GM21737 (cell line): Measurements from ENCODE around the gene EHD3.

Source experiments
- ATAC-seq: cut with Tn5 transposase; IDR thresholded peaks from one replicate; pipeline ENCODE4 v1.9.1; 2021; ENCODE audit warnings: mild to moderate bottlenecking, moderate library complexity; ENCODE audit not compliant: unreplicated experiment

EHD3 gene

DNA sequence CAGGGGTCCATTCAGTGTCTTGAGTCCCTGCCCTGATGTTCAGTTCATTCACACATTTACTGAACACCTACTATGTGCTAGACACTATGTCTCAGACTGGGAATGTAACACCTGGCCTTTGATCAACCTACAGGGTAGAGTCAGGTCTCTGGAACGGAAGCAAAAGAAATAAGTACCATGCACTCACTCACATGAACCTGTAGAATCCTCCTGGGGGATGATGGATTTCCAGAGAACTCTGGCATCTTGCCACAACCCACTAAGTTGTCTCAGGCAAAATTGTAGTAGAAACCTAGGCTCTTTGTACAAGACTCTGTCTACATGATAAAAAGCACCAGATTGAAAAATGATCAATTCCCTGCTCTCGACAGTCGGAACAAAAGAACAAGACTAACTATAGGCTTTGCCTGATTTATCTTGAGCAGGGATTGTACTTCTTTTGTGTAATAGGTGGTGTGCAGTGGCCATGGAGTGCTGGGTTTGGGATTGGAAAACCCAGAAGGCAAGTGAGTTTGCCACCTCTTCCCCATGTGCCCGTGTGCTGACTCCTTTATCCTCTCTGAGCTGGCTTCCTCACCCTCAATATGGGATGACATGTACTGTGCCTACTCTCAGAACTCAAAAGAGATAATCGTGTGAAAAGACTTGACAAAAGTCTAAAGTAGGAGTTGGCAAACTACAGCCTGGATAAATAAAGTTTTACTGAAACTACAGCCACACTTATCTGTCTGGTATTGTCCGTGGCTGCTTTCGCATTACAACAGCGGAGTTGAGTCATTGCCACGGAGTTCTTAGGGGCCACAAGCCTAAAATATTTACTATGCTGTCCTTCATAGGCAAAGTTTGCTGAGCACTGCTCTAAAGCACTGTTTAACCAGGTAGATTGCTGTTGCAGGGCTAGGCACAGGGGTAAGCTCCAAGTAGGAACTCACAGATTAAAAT is 21.0 kb upstream of the EHD3 start:
- no peak for ATAC-seq

DNA sequence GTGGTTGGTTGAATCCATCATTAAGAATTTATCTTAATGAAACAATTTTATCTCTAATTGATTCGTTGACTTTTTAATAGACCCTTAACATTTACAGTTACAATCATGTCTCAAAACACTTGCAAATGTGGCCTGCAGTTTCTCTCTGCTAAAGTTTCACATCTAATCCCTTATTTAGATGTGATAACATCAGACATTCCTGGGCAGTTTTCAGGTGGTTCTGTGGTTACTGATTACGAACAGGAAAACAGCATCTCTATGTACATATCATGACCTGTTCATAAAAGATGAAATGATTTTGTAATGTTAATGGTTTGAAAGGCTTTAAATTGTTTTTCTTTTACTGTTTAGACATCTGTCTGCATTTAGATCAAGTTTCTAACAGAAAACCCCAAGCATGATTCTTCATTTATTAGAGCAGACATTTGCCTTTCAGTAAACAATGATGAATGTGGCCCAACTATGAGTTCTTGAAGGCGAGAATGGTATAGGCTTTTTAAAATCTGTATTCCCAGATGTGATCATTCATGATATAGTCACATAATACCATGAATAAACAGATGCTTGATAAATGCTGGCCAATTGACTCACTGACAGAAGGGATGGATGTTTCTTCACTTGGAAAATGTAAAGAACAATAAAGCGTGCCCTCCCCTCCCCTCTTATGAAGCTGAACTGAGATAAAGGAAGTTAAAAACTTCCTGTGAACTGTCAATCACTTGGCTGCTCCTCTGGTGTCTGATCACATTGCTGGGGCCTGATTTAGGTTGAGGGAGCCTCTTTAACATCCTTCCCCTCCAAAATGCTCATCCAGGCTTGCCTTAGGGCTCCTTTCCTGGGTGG is 20.1 kb upstream of the EHD3 start:
- no peak for ATAC-seq

DNA sequence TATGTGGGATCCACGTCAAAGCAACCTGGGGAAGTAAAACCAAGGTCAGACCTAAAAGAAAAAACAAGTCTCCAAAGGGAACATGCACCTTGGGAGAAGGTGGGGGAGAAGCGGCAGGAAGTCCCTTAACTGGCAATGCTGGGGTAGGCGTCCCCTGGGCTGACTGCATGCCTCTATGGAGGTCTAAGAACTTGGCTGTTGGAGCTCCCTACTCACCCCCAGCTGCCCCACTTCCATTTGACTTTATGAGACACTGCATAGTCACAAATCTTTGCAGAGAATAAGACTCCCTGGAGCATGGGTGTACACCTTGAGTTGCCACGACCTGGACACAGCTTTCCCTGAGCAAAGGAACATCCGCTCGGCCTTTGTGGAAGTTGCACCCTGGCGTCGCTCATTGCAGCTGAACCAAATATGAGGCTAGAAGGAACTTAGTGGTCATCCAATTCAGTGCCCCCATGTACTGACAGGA is 19.5 kb upstream of the EHD3 start:
- no peak for ATAC-seq

DNA sequence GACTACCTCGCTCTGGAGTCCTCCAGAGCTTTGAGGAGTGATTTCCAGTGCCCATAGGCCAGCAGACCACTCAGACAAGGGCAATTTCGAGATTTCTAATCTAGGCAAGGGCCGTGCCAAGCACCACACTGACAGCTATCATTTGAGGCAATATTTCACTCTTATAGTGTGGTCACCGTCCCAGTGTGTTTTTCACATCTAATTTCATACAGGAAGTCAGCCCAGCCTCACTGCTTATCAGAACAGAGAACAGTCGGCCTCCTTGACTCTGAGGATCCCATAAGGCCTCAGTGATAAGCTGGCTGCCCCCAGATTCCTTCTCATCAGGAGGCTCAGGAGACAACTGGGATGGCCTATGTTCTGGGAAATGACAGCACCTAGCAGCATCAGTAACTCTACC is 17.2 kb upstream of the EHD3 start:
- ATAC-seq, result peak; percentile 41

DNA sequence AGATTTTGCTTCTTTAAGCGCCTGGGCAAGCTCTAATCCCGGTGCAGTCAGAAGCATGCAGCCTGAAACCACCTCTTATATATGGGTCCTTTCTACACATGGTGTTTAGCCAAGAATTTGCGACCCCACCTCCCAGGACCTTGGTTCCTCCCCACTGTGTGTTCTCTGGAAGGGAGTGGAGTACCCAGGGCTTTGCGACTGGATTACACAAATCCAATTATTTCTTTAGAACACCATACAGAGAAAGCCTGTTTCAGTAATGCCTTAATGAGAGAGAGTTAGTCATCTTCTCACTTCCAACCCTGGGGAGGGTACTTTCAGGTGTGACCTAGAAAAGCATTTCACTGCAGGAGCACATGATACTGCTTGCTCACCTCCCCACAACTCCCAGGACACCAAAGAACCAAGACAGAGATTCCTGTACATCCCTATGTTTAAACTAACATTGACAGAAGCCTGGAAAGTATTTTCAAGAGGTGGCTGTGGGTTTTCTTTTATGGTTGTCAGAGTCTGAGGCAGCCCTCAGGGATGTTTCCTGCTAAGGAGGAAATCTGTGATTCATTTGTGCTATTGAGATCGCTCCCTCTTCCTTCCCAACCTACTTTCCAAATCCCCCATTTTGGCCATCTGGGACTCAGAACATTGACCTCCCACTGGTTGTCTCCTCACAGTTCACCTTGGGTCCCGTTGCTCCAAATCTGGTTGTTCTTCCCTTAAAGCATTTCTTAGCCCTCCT is 16.3 kb upstream of the EHD3 start, which contains the start of gene CAPN14:
CAPN14 (minus strand) TSS at position 51 of the 736 bp plus-strand sequence. CDS start 12,068 bp downstream, outside the sequence.
- no peak for ATAC-seq

DNA sequence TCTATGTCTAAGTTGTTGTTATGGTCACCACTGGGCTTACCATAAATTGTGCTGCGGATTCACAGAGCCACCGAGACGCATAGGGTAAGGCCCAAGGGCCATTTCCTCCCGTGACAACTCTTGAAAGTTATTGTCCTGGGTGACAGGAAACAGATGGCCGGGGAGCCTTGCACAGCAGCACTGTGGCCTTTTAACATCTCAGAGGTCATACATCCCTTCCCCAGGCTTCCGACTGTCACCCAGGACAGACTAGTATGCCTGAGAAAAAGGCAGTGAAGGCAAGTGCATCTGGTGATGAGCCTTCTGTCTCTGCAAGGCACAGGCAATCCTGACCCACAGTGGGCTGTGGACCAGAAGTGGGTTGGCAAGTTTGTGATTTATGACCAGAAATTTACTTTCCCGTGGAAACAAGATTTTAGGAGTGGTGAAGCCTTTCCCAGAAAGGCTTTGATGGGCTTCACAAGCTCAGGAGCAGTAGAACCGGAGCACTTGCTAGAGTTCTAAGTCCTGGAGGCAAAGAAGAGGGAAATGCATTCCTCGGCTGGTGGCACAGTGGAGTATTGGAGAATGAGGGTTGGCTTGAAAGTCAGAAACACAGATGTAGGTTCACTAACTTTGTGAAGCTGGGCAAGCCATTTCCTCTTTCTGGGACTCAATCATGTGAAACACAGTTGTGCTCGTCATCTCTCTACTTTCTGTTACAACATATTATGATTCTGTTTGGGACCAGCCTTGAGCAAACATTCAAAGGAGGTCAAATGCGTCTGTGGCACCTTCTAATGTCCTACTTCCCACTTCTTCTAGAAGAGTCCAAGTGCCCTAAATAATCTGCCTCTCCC is 14.6 kb upstream of the EHD3 start:
- ATAC-seq, result peak; percentile 69

DNA sequence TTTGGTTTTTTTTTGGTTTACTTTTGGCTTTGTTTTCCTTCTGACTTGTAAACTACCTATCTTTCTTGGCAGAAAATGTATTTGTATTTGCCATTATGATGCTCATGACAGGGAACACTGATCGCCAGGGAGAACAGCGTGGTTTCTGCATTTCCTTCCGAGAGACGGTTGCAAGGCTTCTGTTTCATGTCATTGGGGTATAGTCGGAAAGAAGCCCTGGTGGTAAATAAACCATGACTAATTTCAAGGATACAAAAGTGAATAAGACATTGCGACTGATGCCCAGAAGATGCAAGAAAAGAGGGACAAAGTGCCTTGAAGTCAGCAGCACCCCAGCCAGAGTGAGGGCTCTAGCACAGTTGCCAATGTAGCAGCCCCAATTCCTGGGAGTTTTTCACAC is 12.4 kb upstream of the EHD3 start:
- no peak for ATAC-seq

DNA sequence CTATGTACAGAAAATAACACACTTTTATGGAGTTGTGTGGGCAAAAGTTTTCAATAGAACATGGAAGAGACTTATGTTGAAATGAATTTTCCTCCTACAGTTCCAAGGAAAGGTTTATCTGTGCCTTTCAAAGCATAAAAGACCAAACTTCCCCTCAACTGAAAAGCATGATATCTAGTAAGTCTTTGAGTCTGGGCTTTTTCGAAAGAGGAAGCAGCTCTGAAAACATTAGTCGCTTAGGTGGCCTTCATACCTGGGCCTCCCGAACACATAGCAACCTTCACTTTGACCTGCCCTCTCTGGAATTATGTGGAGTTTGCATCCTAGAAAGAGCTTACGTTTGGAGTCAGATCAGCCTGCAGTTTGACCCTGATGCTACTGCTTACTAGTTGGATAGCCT is 11.9 kb upstream of the EHD3 start:
- ATAC-seq, result no peak

DNA sequence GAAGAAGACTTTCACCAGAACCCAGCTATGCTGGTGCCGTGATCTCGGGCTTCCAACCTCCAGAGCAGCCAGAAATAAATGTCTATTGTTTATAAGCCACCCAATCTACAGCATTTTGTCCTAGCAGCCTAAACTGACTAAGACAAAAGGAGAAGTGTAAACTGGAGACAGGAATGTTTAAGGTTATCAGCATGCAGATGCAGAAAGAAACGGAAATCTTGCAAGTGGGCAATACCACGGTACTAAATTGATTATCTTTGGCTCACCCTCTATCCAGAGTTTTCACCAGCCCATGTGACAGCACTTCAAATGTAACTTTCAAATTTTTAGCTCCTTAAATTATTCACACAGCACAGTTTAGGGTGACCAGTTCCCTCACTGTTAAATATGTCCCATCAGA is 10.9 kb upstream of the EHD3 start:
- ATAC-seq, result no peak

DNA sequence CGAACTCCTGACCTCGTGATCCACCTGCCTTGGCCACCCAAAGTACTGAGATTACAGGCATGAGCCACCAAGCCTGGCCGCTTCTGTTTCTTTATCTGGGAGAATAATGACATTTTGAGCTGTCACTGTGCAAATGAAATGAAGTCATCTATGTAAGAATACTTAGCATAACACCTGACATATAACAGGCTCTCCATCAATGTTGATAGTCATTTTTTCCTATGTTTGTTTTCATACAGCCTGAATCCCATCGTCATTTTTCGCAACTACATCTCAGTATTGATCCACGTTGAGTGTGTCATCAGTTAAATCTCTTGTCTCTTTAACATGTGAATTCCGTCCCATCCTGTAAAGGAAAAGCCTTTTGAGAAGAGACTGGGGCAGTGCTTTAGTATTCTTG is 10.2 kb upstream of the EHD3 start:
- no peak for ATAC-seq

DNA sequence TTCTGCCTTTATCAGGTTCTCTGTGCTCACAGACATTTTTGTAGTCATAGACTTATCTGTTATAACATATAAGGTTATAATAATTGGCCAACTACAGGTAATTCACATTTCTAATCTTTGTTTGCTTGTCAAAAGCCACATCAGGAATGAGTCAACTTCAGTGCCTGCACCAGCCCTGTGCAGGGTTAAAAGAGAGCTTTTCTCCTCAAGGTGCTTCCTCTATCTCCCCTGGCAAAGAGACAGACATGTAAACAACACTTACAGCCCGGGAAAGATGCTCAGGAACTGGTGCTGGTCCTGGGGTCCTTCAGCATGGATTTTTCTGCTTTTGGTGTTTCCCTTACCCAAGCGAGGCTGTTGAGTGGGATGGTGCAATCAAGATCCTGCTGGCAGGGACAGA is 7.7 kb upstream of the EHD3 start:
- ATAC-seq, result no peak

DNA sequence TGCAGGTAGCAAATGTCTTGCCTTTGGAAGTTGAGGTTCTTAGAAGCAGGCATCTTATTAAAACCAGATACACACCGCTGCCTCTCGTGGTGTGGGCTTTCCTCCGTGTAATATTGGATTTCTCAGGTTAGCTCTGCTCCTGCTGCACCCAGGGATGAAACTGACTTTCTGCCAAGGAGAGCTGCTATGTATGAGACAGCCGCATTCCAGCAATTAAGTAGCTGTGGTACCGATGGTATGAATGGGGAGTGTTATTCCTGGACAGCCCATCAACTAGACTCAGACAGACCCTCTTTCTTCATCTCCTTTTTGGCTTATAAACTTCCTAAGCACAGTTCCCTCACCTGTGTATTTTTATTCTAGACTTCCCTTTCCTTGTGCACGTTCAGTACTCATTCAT is 6.8 kb upstream of the EHD3 start:
- ATAC-seq, result no peak

DNA sequence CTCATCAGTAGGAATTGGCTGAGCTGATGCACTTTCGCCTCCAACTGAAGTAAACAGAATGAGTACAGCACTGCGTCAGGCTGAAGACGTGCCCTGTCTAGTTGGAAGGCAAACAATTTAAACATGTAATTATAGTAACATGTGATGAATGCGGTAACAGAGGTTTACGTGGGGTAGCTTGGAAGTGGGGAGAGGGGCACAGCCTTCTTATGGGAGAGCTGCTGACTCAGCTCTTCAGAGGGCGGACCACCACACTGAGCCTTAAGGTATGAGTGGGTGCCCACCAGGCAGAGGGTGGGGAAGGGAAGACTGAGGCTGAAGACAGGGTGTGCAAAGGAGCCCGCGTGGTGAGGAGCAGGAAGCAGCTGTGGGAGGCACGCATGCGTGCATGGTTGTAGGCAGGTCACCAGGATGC is 6.2 kb upstream of the EHD3 start:
- no peak for ATAC-seq

DNA sequence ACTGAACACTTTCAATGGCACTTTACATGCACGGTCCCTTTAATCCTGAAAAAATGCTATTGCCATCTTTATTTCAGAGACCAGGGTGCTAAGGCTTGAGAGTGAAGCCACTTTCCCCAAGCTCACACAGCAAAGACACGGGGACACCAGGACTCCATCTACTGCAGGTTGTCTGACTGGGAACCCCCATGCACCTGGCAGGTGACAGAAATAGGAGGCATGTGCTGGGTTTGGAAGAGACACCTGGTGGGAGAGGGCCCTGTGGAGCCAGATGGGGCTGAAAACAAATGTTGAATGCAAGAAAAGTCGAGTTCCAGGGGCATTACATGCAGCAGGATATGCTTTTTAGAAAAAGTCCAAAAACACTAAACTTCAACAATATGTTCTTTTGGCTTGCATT is 5.2 kb upstream of the EHD3 start:
- no peak for ATAC-seq

DNA sequence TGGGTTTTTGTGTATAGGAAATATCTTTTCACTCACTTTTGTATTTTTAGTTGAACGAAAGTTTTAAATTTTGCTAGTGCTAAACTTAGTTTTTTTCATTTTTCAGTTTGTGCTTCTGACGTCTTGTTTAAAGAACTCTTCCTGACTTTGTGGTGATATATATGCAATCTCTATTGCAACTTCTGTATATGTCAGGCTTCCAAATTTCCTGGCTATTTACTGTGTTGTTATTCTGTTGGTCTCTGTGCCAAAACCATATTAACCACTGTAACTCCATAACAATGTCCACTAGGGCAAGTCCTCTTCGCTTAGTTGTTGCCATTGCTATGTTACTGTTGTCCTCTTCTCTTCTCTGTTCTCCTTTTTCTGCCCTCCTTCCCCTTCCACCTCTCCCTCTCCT is 3.2 kb upstream of the EHD3 start:
- ATAC-seq, result no peak

DNA sequence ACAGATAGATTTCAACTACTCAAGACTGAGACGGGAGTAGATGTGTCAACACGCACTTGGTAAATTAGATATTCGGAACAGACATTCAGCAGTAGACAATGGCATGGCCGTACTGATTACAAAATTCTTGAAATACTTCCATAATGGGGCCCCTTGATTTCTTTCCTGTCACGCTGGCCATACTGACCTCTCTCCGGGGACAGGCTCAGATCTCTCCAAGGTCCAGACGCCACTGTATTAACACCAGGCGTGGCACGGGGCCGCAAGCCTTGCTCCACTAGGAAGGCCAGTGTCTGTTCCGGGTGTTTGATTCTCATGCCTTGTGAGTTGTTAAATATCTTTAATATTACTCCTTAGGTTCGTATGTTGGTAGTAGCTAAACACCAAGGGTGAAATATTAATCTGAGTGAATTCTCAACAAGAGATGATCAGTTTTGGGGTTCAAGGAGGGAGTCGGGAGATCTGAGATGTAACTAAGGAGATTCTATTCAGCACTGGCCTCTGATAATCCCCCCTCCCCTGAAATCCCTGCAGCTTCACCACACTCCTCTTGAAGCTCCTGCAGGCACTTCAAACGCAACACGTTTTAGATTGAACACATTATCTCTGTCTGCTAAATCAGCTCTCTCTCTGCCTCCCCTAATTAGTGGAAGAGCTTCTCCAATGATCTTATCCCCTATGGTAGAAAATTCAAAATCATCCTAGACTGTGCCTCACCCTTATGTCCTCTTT is 2.2 kb upstream of the EHD3 start:
- ATAC-seq, result no peak

DNA sequence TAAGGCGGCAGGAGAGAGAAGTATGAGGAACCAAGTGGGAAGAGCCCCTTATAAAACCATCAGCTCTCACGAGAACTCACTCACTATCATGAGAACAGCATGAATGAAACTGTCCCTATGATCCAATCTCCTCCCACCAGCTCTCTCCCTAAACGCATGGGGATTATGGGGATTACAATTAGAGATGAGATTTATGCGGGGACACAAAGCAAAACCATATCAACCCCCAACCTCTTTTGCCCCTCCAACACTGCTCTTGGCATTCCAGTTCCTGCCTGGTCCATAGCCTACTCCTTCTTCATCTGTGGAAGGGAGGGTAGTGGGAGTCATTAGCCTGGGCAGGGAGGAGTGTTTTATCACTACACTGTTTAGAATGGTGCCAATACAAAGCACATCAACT is 1.4 kb upstream of the EHD3 start:
- no peak for ATAC-seq

DNA sequence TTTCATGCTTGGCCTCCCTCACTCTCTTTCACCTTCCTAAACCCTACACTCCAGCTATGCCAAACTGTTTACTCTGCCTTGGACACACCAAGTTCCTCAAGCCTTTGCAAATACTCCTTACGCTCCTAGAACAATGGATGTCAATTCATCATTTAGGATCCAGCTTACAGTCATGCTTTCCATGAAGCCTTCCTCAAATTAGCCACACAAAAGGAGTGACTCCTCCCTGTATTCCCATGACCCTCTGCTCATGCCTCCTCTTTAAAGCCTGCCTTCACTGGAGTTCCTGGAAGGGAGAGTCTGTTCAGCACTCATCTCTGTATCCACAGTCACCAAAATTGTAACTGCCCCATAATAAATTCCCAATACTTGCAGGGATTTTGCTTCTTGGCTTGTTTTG is 721 bp upstream of the EHD3 start:
- no peak for ATAC-seq

DNA sequence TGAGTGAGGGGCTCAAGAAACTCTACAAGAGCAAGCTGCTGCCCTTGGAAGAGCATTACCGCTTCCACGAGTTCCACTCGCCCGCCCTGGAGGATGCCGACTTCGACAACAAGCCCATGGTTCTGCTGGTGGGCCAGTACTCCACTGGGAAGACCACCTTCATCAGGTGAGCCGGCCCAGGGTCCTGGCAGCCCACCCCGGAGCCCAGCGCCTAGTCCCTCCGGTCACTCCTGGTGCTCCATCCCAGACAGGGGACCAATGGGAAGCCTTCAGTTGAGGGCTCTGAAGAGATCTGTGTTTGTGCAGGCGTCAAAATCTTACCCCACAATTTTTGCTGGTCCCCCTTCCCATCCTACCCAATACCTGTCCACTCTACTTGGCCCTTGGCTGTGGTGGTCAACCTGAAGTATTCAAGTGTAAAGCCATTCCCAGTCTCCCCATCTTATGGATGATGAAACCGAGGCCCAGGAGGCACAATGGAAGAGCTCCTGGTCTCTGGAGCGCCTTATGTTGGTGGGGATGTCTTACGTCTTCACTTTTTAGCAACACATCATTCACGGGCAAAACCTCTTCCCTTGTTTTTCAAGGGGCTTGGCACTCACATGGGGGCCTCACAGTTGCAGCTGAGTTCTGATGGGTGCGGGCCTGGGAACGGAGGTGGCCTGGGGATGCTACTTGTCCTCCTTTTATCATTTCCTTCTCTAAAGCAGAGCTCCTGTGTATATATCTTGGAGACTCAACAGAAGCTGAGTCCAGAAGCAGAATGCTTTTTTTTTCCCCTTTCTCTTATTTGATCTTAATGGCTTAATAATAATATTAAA is 941 bp downstream of the EHD3 start:
- no peak for ATAC-seq
